Transverse colon (tissue), 4 donors: ENCODE data around the gene MAU2. TPM values are rescaled to one million over a fixed set of nuclear protein-coding genes. Genes with fewer than 3 reads are reported as not detected.

Experiments
- DNase-seq: peaks from one replicate; pipeline ENCODE4 v3.0.0-alpha.2; 2019
- H3K27ac ChIP-seq, 4 donors: fragments of 200-600 bp; sonication (generic); 2 replicates each; pipeline ENCODE4 v1.5.1; 2016 to 2018; ENCODE audit warnings: inconsistent platforms in 4 of 4
- H3K27me3 ChIP-seq: fragments of 200-600 bp; sonication (generic); 2 replicates; pipeline ENCODE4 v1.5.1; 2017; ENCODE audit warnings: inconsistent platforms
- H3K36me3 ChIP-seq, 4 donors: fragments of 200-600 bp; sonication (generic); 2 replicates each; pipeline ENCODE4 v1.5.1; 2017 to 2019; ENCODE audit warnings: inconsistent platforms in 4 of 4
- H3K4me1 ChIP-seq, 4 donors: fragments of 200-600 bp; sonication (generic); 2 replicates each; pipeline ENCODE4 v1.5.1; 2017 to 2020; ENCODE audit warnings: inconsistent platforms in 4 of 4
- H3K4me3 ChIP-seq, 4 donors: fragments of 200-600 bp; sonication (generic); 1 replicate in 1 of 4; 2 replicates in 3 of 4; pipeline versions ENCODE4 v1.5.1 to v1.6.1; 2017 to 2019; ENCODE audit warnings: inconsistent platforms in 4 of 4
- H3K9me3 ChIP-seq, 2 donors: fragments of 200-600 bp; sonication (generic); 2 replicates each; pipeline ENCODE4 v1.5.1; 2017 to 2019; ENCODE audit warnings: inconsistent platforms in 2 of 2
- CTCF ChIP-seq, 5 experiments: fragments of 200-600 bp in 3 of 5; fragments of 450-650 bp in 2 of 5; sonication (generic) in 3 of 5; IDR thresholded peaks; 1 replicate in 2 of 5; 2 replicates in 3 of 5; pipeline ENCODE4 v1.5.1; 2016 to 2017; ENCODE audit warnings: antibody characterized with exemption in 5 of 5, inconsistent platforms in 3 of 5, mild to moderate bottlenecking in 2 of 5, moderate library complexity in 1 of 5
- EP300 ChIP-seq: sonication (generic); formaldehyde crosslinking; IDR thresholded peaks from one replicate; pipeline ENCODE4 v1.6.1; 2017; ENCODE audit warnings: antibody characterized with exemption, low read depth
- POLR2A ChIP-seq: fragments of 450-650 bp; IDR thresholded peaks from one replicate; pipeline ENCODE4 v1.6.1; 2016; ENCODE audit warnings: antibody characterized with exemption, mild to moderate bottlenecking, moderate library complexity
- POLR2AphosphoS5 ChIP-seq, 3 donors: sonication (generic); formaldehyde crosslinking; IDR thresholded peaks; one replicate each; pipeline ENCODE4 v1.6.1; 2016; ENCODE audit warnings: antibody characterized with exemption in 3 of 3
- WGBS, 2 donors: methylation state at CpG; one replicate each; pipeline ENCODE4 v1.1.5; 2018; ENCODE audit warnings: low coverage in 1 of 2; 5-methylcytosine and 5-hydroxymethylcytosine counted together
- in situ Hi-C, 4 donors: fragments of 200-750 bp; cut with MboI; loops; one replicate each; pipeline versions ENCODE4 v1.15.0 to v1.15.1; 2017; ENCODE audit warnings: low sequenced_read_pairs in 3 of 4, low pct_ligation_motif_present in 1 of 4, low pct_unique_long_range_greater_than_20kb in 1 of 4
- intact Hi-C: fragments of 100-400 bp; cut with DNase I; formaldehyde crosslinking; loops from one replicate; pipeline ENCODE4 v1.15.1; 2023; ENCODE audit warnings: low total_unique reads
- total RNA-seq, 4 donors: library from RNA; depleted of rRNA; stranded (reverse); fragments of >200 nt; gene quantifications; one replicate each; pipeline ENCODE4 v1.1.0, GENCODE V29; 2016

The MAU2 gene
- total RNA-seq, 4 donors from 2014 or later, result 59.1 to 214 (median 79.2) TPM

- Histone ChIP-seq H3K36me3 (peaks cover 0 to 20% (median 5%) of the 10 kb centered on the region in 4 donors), H3K4me1 (peaks cover 0 to 10% (median 7%) of the 10 kb centered on the region in 4 donors), H3K27me3 (peaks cover 16% of the 10 kb centered on the region), H3K9me3 (no peaks in the 10 kb centered on the region), H3K4me3 (no peak overlapping the region), H3K27ac (no peak overlapping the region)
- TF ChIP-seq CTCF (IDR thresholded peaks at IDR 0.05) (no peak), EP300 (no peak), POLR2AphosphoS5 (IDR thresholded peaks at IDR 0.05) (no peak), POLR2A (no peak)
- no peak for DNase-seq
- in situ Hi-C loops (no loop called here), intact Hi-C loops (no loop called here)
- 76 to 87% methylated on average over 5 to 11 of the region's 12 CpGs for WGBS, 2 donors
Measured at GRCh38 chr19:19276386-19276785, 44.2 kb upstream of the MAU2 start.

- Histone ChIP-seq H3K4me1 (peaks cover 0 to 10% (median 7%) of the 10 kb centered on the region in 4 donors), H3K27ac (no peak overlapping the region), H3K27me3 (peaks cover 16% of the 10 kb centered on the region), H3K36me3 (peaks cover 0 to 20% (median 5%) of the 10 kb centered on the region in 4 donors), H3K9me3 (no peaks in the 10 kb centered on the region), H3K4me3 (no peak overlapping the region)
- no peak for DNase-seq
- in situ Hi-C loops (no loop called here), intact Hi-C loops (no loop called here)
- TF ChIP-seq CTCF (IDR thresholded peaks at IDR 0.05), result no peak
- TF ChIP-seq POLR2A, result no peak
- TF ChIP-seq POLR2AphosphoS5 (IDR thresholded peaks at IDR 0.05), result no peak
- no peak for TF ChIP-seq EP300
- WGBS, 2 donors, result 91% methylated on average over 20 of the region's 20 CpGs; no CpG with 5 or more reads in 1 of the 2 donors
Measured at GRCh38 chr19:19276851-19277250, 43.8 kb upstream of the MAU2 start.

- DNase-seq, result no peak
- peaks cover 0 to 23% (median 5%) of the 10 kb centered on the region in 4 donors for H3K36me3 ChIP-seq
- WGBS, 2 donors, result 95% methylated on average over 7 of the region's 7 CpGs; no CpG with 5 or more reads in 1 of the 2 donors
- TF ChIP-seq POLR2AphosphoS5 (IDR thresholded peaks at IDR 0.05), result no peak
- no peak for TF ChIP-seq CTCF (IDR thresholded peaks at IDR 0.05)
- TF ChIP-seq POLR2A, result no peak
- no peak for TF ChIP-seq EP300
- peaks cover 0 to 3% (median 2%) of the 10 kb centered on the region in 4 donors for H3K4me1 ChIP-seq
- H3K9me3 ChIP-seq, result no peaks in the 10 kb centered on the region
- in situ Hi-C loops (no loop called here), intact Hi-C loops (no loop called here)
- no peak overlapping the region for H3K27ac ChIP-seq
- H3K4me3 ChIP-seq, result no peak overlapping the region
- peaks cover 7% of the 10 kb centered on the region for H3K27me3 ChIP-seq
Measured at GRCh38 chr19:19278315-19278714, 42.3 kb upstream of the MAU2 start.

GRCh38 chr19:19279062-19279612, 41.5 kb upstream of the MAU2 start:
- WGBS, 2 donors, result 94% methylated on average over 6 of the region's 19 CpGs; no CpG with 5 or more reads in 1 of the 2 donors
- intact Hi-C loops, result no loop called here
- Histone ChIP-seq H3K27ac (no peak overlapping the region), H3K4me3 (no peak overlapping the region), H3K27me3 (no peaks in the 10 kb centered on the region), H3K9me3 (no peaks in the 10 kb centered on the region), H3K36me3 (peaks cover 0 to 31% (median 7%) of the 10 kb centered on the region in 4 donors), H3K4me1 (no peaks in the 10 kb centered on the region)
- TF ChIP-seq POLR2A (no peak), POLR2AphosphoS5 (IDR thresholded peaks at IDR 0.05) (no peak), EP300 (no peak), CTCF (IDR thresholded peaks at IDR 0.05) (no peak)
- DNase-seq, result no peak
- in situ Hi-C loops, result no loop called here
